Skeletal muscle satellite cell (primary cell): ENCODE measurements around the gene COLGALT1.

Source experiments
- H3K27me3 ChIP-seq: 2 replicates; pipeline ENCODE4 v1.7.0; 2013; ENCODE audit warnings: low read length; ENCODE audit not compliant: control insufficient read depth, insufficient read depth
- H3K36me3 ChIP-seq: 2 replicates; pipeline ENCODE4 v1.7.0; 2013; ENCODE audit warnings: mild to moderate bottlenecking, control low read depth, low read length; ENCODE audit not compliant: insufficient read depth
- H3K4me1 ChIP-seq: 2 replicates; pipeline ENCODE4 v1.7.0; 2013; ENCODE audit warnings: low read length; ENCODE audit not compliant: control insufficient read depth, insufficient read depth
- H3K4me2 ChIP-seq: 2 replicates; pipeline ENCODE4 v1.7.0; 2013; ENCODE audit warnings: mild to moderate bottlenecking, low read length
- H3K4me3 ChIP-seq: 2 replicates; pipeline ENCODE4 v1.7.0; 2013; ENCODE audit warnings: low read length
- H3K9ac ChIP-seq: 2 replicates; pipeline ENCODE4 v1.7.0; 2013; ENCODE audit warnings: mild to moderate bottlenecking, low read depth, low read length, moderate library complexity
- H3K9me3 ChIP-seq: replicated peaks from 2 replicates; pipeline ENCODE4 v1.7.0; 2013; ENCODE audit warnings: mild to moderate bottlenecking, control low read depth, low read length

The COLGALT1 gene

GRCh38 chr19:17522988-17523872, 32.2 kb upstream of the COLGALT1 start:
- Histone ChIP-seq H3K9ac (no peak overlapping the region), H3K9me3 (no peaks in the 10 kb centered on the region), H3K4me1 (no peaks in the 10 kb centered on the region), H3K36me3 (peaks cover 14% of the 10 kb centered on the region), H3K4me3 (no peak overlapping the region), H3K27me3 (peaks cover 4% of the 10 kb centered on the region), H3K4me2 (no peak overlapping the region)

DNA sequence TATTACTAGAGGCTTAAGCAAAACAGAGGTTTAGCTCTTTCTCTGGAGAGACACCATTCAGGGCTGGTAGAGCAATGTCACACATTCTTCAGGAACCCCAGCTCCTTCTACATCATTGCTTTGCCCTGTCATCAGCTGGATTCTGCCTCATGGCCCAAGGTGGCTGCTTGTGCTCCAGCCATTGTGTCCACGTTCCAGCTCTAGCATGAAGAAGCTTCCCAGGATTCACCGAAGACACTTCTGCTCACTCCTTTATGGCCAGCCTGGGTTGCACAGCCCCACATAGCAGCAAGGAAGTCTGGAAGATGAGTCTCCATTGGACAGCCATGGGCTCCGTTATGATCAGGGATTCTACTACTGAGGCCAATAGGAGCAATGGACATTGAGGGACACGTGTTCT, 30.8 kb upstream of the COLGALT1 start:
- Histone ChIP-seq H3K4me1 (no peaks in the 10 kb centered on the region), H3K27me3 (peaks cover 7% of the 10 kb centered on the region), H3K4me2 (no peak overlapping the region), H3K36me3 (peaks cover 11% of the 10 kb centered on the region), H3K4me3 (no peak overlapping the region), H3K9me3 (no peaks in the 10 kb centered on the region), H3K9ac (no peak overlapping the region)

DNA sequence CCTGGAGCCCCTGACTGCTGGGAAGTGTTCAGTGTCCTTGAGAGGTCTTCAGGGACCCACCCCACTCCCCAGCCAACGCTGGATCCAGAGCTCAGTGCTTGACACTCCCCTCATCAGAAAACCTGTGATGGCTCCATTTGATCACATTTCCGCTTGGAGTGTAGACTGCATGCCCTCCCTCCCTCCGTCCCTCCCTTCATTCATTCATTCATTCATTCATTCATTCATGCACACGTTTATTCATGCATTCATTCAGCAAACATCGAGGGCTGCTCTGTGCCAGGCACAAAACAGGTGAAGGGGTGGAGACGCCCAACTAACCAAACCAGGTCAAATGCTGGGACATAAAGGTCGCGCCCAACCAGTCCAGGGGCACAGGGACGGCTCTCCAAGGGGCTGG, 30.3 kb upstream of the COLGALT1 start:
- H3K36me3 ChIP-seq: peaks cover 7% of the 10 kb centered on the region
- H3K4me1 ChIP-seq: no peaks in the 10 kb centered on the region
- H3K4me2 ChIP-seq: no peak overlapping the region
- no peaks in the 10 kb centered on the region for H3K9me3 ChIP-seq
- H3K27me3 ChIP-seq: peaks cover 7% of the 10 kb centered on the region
- no peak overlapping the region for H3K4me3 ChIP-seq
- no peak overlapping the region for H3K9ac ChIP-seq

- Histone ChIP-seq H3K9ac (no peak overlapping the region), H3K4me1 (no peaks in the 10 kb centered on the region), H3K4me3 (no peak overlapping the region), H3K4me2 (no peak overlapping the region), H3K9me3 (no peaks in the 10 kb centered on the region), H3K27me3 (peaks cover 7% of the 10 kb centered on the region), H3K36me3 (no peaks in the 10 kb centered on the region)
These were observed 28.5 kb upstream of the COLGALT1 start for GRCh38 chr19:17526922-17527321.

DNA sequence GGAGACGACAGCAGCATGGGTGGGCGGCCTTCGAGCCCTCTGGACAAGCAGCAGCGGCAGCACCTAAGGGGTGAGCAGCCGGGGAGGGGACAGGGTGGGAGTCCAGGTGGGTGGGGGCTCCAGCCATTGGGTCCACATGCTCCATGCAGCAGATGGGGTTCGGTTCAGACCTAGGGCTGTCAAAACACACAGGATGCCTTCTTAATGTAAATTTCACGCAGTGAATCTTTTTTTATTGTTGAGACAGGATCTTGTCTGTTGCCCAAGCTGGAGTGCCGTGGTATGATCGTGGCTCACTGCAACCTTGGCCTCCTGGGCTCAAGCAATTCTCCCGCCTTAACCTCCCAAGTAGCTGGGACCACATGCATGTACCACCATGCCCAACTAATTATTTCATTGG, 28.1 kb upstream of the COLGALT1 start:
- Histone ChIP-seq H3K4me3 (no peak overlapping the region), H3K4me2 (no peak overlapping the region), H3K27me3 (peaks cover 10% of the 10 kb centered on the region), H3K9ac (no peak overlapping the region), H3K9me3 (no peaks in the 10 kb centered on the region), H3K4me1 (no peaks in the 10 kb centered on the region), H3K36me3 (no peaks in the 10 kb centered on the region)

DNA sequence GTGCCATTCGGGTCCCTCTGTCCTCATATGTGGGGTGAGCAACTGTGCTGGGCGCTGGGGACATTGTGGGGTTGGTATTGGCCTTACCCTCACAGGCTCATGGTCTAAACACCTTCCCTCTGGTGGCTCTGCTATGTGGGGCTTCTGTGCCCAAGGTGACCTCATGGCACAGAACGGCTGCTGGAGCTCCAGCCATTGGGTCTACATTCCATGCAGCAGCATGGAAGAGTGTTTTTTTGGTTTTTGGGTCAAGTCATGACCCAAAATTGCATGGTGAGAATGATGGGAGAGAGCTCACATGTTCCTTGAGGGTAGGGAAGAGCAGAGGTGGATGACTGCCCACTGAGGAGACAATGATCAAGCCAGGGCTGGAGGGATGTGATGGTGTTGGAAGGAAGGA, 26.8 kb upstream of the COLGALT1 start:
- H3K9me3 ChIP-seq: no peaks in the 10 kb centered on the region
- no peaks in the 10 kb centered on the region for H3K4me1 ChIP-seq
- no peak overlapping the region for H3K4me3 ChIP-seq
- H3K9ac ChIP-seq: no peak overlapping the region
- no peak overlapping the region for H3K4me2 ChIP-seq
- H3K27me3 ChIP-seq: peaks cover 10% of the 10 kb centered on the region
- H3K36me3 ChIP-seq: no peaks in the 10 kb centered on the region

GRCh38 chr19:17529239-17530158, 25.9 kb upstream of the COLGALT1 start:
- Histone ChIP-seq H3K36me3 (no peaks in the 10 kb centered on the region), H3K4me2 (no peak overlapping the region), H3K9ac (no peak overlapping the region), H3K4me1 (no peaks in the 10 kb centered on the region), H3K4me3 (no peak overlapping the region), H3K27me3 (peaks cover 10% of the 10 kb centered on the region), H3K9me3 (no peaks in the 10 kb centered on the region)

DNA sequence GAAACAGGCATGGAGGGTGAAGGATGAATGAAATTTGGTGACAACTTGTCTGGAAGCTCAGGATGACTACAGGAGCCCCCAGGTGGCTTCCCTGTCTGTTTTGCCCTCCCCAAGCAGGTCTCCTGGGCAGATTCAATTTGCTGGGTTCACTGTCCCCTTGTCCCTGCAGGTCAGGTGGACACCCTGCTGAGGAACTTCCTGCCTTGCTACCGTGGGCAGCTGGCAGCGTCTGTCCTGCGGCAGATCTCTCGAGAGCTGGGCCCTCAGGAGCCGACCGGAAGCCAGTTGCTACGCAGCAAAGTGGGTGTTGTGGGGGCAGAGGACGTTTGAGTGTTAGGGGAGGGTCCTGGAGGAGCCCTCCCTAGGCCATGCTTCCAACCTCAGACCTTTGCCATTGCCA, 24.9 kb upstream of the COLGALT1 start:
- Histone ChIP-seq H3K4me2 (no peak overlapping the region), H3K4me3 (no peak overlapping the region), H3K4me1 (no peaks in the 10 kb centered on the region), H3K9ac (no peak overlapping the region), H3K9me3 (no peaks in the 10 kb centered on the region), H3K27me3 (peaks cover 11% of the 10 kb centered on the region), H3K36me3 (no peaks in the 10 kb centered on the region)

DNA sequence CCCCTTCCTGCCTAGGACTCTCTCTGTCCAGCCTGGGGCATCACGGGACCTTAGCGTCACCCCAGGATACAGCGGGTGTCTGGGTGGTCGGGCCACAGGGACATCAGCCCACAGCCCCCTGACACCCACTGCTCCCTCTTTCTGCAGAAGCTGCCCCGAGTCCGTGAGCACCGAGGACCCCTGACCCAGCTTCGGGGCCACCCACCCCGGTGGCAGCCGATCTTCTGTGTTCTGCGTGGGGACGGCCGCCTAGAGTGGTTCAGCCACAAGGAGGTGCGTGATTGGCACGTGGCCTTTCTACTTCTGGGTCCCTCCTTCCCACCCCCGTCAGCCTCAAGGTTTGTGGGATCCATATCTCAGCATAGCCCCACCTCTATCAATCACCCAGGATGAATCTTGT, 23.3 kb upstream of the COLGALT1 start:
- Histone ChIP-seq H3K4me1 (no peaks in the 10 kb centered on the region), H3K4me2 (no peak overlapping the region), H3K27me3 (peaks cover 15% of the 10 kb centered on the region), H3K4me3 (no peak overlapping the region), H3K36me3 (no peaks in the 10 kb centered on the region), H3K9me3 (no peaks in the 10 kb centered on the region), H3K9ac (no peak overlapping the region)

DNA sequence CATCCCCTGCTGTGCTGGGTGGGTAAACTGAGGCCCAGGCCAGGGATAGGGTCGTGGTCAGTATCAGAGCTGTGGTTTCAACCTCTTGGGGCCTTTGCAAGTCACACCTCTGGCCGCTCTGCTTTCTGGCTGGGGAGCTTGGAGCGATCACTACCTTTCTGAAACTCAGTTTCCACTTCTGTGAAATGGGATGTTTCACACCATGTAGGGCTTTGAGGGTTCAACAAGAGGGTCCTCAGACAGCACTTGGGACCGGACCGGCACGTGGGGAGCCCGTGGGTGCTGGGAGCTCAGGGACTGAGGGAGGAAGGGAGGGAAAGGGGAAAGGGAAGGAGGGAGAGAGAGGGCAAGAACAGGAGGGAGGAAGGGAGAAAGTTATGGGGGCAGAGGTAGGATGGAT, 22.9 kb upstream of the COLGALT1 start:
- Histone ChIP-seq H3K4me3 (no peak overlapping the region), H3K9ac (no peak overlapping the region), H3K27me3 (peaks cover 15% of the 10 kb centered on the region), H3K36me3 (no peaks in the 10 kb centered on the region), H3K4me1 (no peaks in the 10 kb centered on the region), H3K9me3 (no peaks in the 10 kb centered on the region), H3K4me2 (no peak overlapping the region)

- H3K9ac ChIP-seq: no peak overlapping the region
- no peak overlapping the region for H3K4me3 ChIP-seq
- no peak overlapping the region for H3K4me2 ChIP-seq
- peaks cover 9% of the 10 kb centered on the region for H3K4me1 ChIP-seq
- no peaks in the 10 kb centered on the region for H3K36me3 ChIP-seq
- H3K9me3 ChIP-seq: no peaks in the 10 kb centered on the region
- peaks cover 19% of the 10 kb centered on the region for H3K27me3 ChIP-seq
These were observed 20.7 kb upstream of the COLGALT1 start for GRCh38 chr19:17534767-17535166.
